Measurements from ENCODE around the gene PRPF6. TPM values are rescaled to one million over a fixed set of nuclear protein-coding genes. Genes with fewer than 3 reads are reported as not detected.

PRPF6 gene
- total RNA-seq, 1 experiment from 2014 or later: 103 TPM

- Histone ChIP-seq H3F3A (ENCODE audit: insufficient read depth, low read depth) (peaks cover 40% of the 10 kb centered on the region), H4K20me1 (ENCODE audit: insufficient read depth) (peaks cover 57% of the 10 kb centered on the region), H3K36me3 (ENCODE audit: low read depth) (peaks cover 17% of the 10 kb centered on the region), H2AFZ (no peak overlapping the region), H3K9me3 (ENCODE audit: insufficient read depth, low read depth) (no peaks in the 10 kb centered on the region), H3K4me2 (no peak overlapping the region), H3K27me3 (ENCODE audit: insufficient read depth, low read depth) (no peaks in the 10 kb centered on the region), H3K79me2 (ENCODE audit: low read depth) (no peaks in the 10 kb centered on the region), H3K4me3 (no peak overlapping the region), H3K4me1 (replicated peaks; ENCODE audit: insufficient read depth) (no peaks in the 10 kb centered on the region), H3K9me2 (ENCODE audit: insufficient read depth) (no peaks in the 10 kb centered on the region), H3K27ac (no peak overlapping the region)
- DNase-seq: no peak
- TF ChIP-seq CTCF (conservative IDR thresholded peaks at IDR 0.05): no peak
- TF ChIP-seq EZH2 (IDR thresholded peaks at IDR 0.05; ENCODE audit: low read depth): no peak
- CTCF ChIA-PET: interaction anchor here (0.8 kb wide), 1 partner anchor 149 kb away, joined by 4 read pairs; no protein-coding TSS in a partner anchor
- BruUV-seq (replicated peaks): TSS peak; percentile 13
- POLR2A ChIA-PET (ENCODE audit: unreplicated experiment): no interaction called here
- intact Hi-C loops (cut with micrococcal nuclease; ENCODE audit: unreplicated experiment): no loop called here
Observed at GRCh38 chr20:63937596-63937995, 43.3 kb upstream of the PRPF6 start.

- Histone ChIP-seq H3K79me2 (ENCODE audit: low read depth) (no peaks in the 10 kb centered on the region), H3K4me3 (no peak overlapping the region), H3K4me1 (replicated peaks; ENCODE audit: insufficient read depth) (no peaks in the 10 kb centered on the region), H3K36me3 (ENCODE audit: low read depth) (peaks cover 17% of the 10 kb centered on the region), H3K9me2 (ENCODE audit: insufficient read depth) (no peaks in the 10 kb centered on the region), H3K27ac (no peak overlapping the region), H4K20me1 (ENCODE audit: insufficient read depth) (peaks cover 67% of the 10 kb centered on the region), H3K9me3 (ENCODE audit: insufficient read depth, low read depth) (no peaks in the 10 kb centered on the region), H3F3A (ENCODE audit: insufficient read depth, low read depth) (peaks cover 48% of the 10 kb centered on the region), H3K27me3 (ENCODE audit: insufficient read depth, low read depth) (no peaks in the 10 kb centered on the region), H3K4me2 (no peak overlapping the region), H2AFZ (no peak overlapping the region)
- TF ChIP-seq EZH2 (IDR thresholded peaks at IDR 0.05; ENCODE audit: low read depth) (no peak), CTCF (conservative IDR thresholded peaks at IDR 0.05) (no peak)
- CTCF ChIA-PET: no interaction called here
- POLR2A ChIA-PET (ENCODE audit: unreplicated experiment): interaction anchor here (0.6 kb wide), 1 partner anchor 333 kb away, joined by 3 read pairs; no protein-coding TSS in a partner anchor
- no TSS peak for BruUV-seq (replicated peaks)
- intact Hi-C loops (cut with micrococcal nuclease; ENCODE audit: unreplicated experiment): no loop called here
- no peak for DNase-seq
Observed at GRCh38 chr20:63939061-63939935, 41.6 kb upstream of the PRPF6 start.

GRCh38 chr20:63940071-63940471, 40.9 kb upstream of the PRPF6 start:
- no peak overlapping the region for H2AFZ ChIP-seq
- peaks cover 68% of the 10 kb centered on the region for H4K20me1 ChIP-seq (ENCODE audit: insufficient read depth)
- no peaks in the 10 kb centered on the region for H3K9me2 ChIP-seq (ENCODE audit: insufficient read depth)
- no peak overlapping the region for H3K4me2 ChIP-seq
- H3K27ac ChIP-seq: no peak overlapping the region
- H3K27me3 ChIP-seq (ENCODE audit: insufficient read depth, low read depth): no peaks in the 10 kb centered on the region
- peaks cover 17% of the 10 kb centered on the region for H3K36me3 ChIP-seq (ENCODE audit: low read depth)
- intact Hi-C loops (cut with micrococcal nuclease; ENCODE audit: unreplicated experiment): no loop called here
- TSS peak; percentile 10 for BruUV-seq (replicated peaks)
- H3F3A ChIP-seq (ENCODE audit: insufficient read depth, low read depth): peaks cover 48% of the 10 kb centered on the region
- TF ChIP-seq CTCF (conservative IDR thresholded peaks at IDR 0.05) (no peak), EZH2 (IDR thresholded peaks at IDR 0.05; ENCODE audit: low read depth) (no peak)
- no peaks in the 10 kb centered on the region for H3K4me1 ChIP-seq (replicated peaks; ENCODE audit: insufficient read depth)
- no peaks in the 10 kb centered on the region for H3K79me2 ChIP-seq (ENCODE audit: low read depth)
- no peaks in the 10 kb centered on the region for H3K9me3 ChIP-seq (ENCODE audit: insufficient read depth, low read depth)
- no peak overlapping the region for H3K4me3 ChIP-seq
- CTCF ChIA-PET: interaction anchor here (0.5 kb wide), 1 partner anchor 34 kb away, joined by 5 read pairs; no protein-coding TSS in a partner anchor
- DNase-seq: no peak
- POLR2A ChIA-PET (ENCODE audit: unreplicated experiment): no interaction called here

Measured in PC-9 (cell line).